NCI-H146 treated with DMSO at 0.1 percent for 48 hours (cell line): Measurements from ENCODE around the gene SPRR1B.
"Not testable (repeated sequence)": the region's sequence is repeated elsewhere in the genome, so short reads cannot be mapped to it uniquely, and the experiment has no call there.

Experiments
- DNase-seq: peaks from one replicate; lab custom pipeline; 2025; ENCODE audit not compliant: unreplicated experiment; lab: John Stamatoyannopoulos, UW

Gene SPRR1B

GRCh38 chr1:153030895-153031294 is at the start of gene SPRR1B:
SPRR1B (plus strand) TSS chr1:153031203; CDS start chr1:153032346, 1,143 bp downstream.
- DNase-seq: no peak

DNA sequence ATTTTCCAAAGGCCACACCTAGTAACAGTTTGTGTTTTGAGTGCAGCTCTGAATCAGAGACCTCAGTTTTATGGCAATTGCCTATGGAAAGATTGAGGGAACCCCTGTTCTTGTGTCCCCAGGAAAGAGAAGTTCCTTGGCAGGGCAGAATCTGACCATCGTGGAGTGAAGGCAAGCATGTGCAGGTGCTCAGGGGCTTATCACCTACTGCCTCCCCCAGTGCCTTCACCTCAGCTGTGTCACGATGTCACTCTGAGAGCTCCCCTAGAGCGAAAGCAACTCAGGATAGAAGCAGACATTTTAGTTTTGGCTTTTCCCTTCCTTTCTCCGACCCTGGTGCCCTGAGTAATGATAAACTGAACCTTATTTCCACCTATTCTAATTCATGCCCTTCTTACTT is 48.9 kb upstream of the SPRR1B start:
- DNase-seq: no peak

GRCh38 chr1:152983234-152983633 is 47.8 kb upstream of the SPRR1B start:
- no peak for DNase-seq

- DNase-seq: no peak
Observed at GRCh38 chr1:152983743-152984142, 47.3 kb upstream of the SPRR1B start, which contains the start of gene SPRR1A. SPRR1A (plus strand) TSS chr1:152984081; CDS start chr1:152985231, 1,150 bp downstream.

DNA sequence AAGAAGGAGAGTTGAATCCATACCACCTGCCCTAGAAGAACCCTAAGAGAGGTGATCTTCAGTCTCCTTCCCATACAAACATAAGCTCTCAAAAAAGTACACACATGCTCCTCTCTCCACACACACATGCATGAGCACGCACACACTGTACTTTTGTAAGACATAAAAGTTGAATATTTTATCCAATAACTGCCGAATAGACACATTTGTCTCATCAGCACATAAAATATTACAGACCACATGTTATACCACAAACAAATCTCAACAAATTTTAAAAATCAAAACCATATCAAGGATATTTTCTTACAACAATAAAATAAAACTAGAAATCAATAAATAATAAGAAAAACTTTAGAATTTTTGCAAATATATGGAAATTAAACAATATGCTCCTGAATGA is 44.4 kb upstream of the SPRR1B start:
- no peak for DNase-seq

DNA sequence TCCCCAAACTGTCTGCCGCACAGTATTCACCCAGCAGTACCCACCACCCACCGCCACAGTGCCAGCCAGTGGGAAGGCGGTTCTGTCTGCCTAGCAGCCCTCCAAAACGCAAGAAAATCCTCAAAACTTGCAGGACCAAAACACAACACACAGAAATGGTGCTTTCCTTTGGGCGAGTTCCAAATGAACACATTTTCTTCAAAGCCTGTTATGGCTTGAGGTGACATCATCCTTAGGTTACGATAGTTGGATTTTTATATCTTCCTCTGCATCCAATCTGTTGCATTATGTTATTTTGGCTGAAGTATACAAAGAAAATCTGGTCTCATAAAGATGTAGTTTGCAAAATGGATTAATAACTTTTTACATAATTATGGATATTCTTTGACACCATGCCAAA is 37.8 kb upstream of the SPRR1B start:
- no peak for DNase-seq

- DNase-seq: no peak
Observed at GRCh38 chr1:152995842-152996241, 35.2 kb upstream of the SPRR1B start.

DNA sequence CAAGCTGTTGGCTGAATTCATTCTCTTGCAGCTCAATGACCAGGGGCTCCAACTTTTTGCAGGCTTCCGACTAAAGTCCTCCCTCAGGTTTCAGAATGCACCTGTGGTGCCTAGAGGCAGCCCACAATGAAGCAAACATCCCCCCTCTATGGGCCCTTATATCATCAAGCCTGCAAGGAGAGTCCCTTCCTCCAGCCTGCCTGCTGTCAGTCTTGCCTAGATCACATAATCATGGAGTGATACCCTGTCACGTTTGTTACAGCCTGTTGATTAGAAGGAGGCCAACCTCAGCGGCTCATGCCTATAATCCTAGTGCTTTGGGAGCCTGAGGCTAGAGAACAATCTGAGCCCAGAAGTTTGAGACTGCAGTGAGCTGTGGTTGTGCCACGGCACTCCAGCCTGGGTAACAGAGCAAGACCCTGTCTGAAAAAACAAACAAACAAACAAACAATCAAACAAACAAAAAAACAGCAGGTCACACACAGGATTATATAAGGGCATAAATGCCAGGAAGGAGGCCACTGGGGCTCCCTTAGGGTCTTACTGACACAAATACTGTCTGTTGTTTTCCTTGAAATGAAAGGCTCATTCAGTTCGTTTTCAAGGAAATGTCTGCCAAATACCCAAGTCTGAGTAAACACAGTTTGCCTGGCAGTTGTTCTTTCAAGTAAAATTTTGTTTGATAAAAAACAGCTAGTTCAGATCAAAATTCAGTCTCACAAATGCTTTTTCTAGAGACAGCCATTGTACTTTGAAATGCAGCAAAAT is 34.2 kb upstream of the SPRR1B start:
- no peak for DNase-seq

DNA sequence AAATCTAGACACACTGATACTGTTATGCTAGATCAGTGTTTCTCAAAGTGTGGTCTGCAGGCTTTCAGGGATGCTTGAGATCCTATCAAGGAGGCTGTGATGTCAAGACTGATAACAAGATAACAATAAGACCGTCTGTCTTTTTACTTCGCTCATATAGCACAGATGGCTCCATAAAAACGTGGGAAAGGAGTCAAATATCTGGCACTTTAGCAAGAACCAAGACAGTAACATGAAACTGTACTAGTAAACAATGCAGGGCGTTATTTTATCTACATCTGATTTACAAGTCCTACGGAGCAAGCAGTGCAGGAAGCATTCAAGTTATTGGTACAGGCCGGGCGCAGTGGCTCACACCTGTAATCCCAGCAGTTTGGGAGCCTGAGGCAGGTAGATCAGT is 33.1 kb upstream of the SPRR1B start:
- DNase-seq: no peak

DNA sequence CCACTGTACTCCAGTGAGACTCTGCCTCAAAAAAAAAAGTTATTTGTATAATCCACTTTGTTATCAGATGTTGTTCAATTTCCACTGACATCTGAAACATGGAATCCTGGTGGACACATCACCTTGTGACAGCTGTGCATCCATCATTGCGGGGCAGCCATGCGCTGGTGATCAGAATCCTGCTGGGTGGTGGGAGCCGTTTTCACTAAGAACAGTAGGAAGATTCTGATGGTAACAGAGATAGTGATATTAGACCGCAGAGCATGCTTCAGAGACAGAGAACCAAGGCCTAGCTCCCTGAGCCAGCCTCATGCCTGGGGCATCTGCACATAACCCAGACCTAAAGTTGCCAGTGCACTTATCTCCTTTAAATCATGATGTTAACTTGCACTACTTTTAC is 32.5 kb upstream of the SPRR1B start:
- no peak for DNase-seq

DNA sequence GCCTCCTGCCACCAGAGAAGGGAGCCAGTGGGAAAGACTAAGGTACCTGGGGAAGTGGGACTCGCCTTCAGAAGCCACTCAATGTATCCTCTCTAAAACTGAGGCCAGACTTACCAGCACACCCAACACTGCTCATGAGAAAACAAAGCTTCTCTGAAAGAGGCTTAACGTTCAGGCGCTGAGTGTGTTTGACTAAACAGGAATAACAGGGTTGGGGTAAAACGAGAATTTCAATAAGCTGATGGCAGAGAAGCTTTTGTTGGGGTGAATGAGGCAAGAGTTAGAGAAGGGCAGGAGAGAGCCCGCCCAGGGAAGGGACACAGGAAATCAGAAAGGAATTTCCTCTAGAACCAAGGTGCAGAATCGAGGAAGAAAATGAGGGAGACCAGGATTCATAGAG is 31.2 kb upstream of the SPRR1B start:
- DNase-seq: no peak

- no peak for DNase-seq
Observed at GRCh38 chr1:153000294-153000693, 30.7 kb upstream of the SPRR1B start.

DNA sequence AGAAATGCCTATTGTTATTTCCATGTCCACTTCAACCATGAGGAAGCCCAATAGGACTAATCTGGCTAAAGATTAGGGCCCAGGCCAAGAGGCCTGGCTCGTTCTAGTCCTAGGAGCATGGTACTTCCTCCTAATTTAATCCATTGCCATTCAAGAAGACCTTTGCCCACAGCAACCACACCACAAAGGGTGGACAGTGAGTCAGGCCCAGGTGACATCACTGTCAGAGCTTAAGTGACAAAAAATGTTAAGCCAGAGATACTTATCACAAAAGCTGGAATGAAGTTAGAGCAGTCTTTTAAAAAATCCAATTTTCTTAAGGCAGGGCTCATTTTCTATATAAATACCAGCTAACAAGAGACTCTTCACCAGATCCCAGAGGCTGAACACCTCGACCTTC is 29.6 kb upstream of the SPRR1B start, which contains the start of gene SPRR3:
Gene SPRR3, plus strand, starts transcription at position 368 of the 400 bp plus-strand sequence. CDS start 1,272 bp downstream, outside the sequence.
- no peak for DNase-seq

- DNase-seq: not testable (repeated sequence)
Observed at GRCh38 chr1:153011235-153011758, 19.7 kb upstream of the SPRR1B start.

- DNase-seq: not testable (repeated sequence)
Observed at GRCh38 chr1:153021829-153022228, 9.2 kb upstream of the SPRR1B start.

DNA sequence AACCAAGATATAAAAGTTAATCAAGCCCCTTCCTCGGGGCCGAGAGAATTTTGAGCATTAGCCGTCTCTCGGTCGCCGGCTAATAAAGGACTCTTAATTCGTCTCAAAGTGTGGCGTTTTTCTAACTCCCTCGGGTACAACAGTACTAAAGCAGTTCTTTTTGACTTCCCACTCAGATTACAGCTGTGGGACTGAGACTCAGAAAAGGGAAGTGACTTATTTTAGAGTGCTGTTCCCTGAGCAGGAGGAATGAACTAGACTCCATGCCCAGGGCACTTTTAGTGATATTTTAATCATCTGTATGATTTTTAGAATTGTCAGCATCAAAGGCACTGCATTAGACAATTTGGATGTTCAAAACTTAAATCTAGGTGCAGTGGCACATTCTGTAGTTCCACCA is 8.7 kb upstream of the SPRR1B start:
- DNase-seq: not testable (repeated sequence)

- DNase-seq: no peak
Observed at GRCh38 chr1:153023109-153023508, 7.9 kb upstream of the SPRR1B start.

DNA sequence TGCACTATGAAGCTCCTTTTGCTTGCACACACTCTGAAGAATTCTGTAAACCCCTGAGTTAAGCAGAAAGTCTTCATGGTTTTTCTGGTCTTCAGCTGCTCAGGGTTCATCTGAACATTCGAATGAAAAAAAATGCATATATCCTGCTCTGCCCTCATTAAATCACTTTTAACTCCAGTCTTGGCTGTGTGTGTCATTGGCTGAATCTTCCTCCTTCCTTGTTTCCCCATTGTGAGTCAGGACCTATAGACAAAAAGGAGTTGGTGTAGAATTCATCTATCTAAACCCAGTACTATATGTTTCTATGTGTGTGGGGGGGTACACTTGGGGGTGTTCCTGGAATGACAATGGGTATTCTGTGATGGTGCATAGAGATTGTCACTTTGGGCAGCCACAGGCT is 6.6 kb upstream of the SPRR1B start:
- DNase-seq: no peak

DNA sequence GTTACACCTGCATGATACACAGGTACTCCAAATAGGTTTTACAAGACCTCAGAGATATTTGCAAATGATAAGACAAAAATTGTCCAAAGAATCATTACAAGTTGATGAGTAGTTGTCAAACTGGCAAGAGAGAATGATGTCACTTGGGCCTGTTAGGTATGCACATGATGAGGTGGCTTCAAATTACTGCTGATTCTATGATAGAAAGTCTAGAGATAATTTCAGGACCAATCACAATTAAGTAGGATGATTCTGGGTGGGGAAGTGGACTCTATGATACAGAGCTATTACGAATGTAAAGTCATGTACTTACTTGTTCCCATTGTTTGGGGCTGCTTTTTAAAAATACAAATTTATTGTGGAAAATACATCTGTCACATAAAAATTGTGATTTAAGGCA is 5.2 kb upstream of the SPRR1B start:
- DNase-seq: no peak

- no peak for DNase-seq
Observed at GRCh38 chr1:153028766-153029165, 2.2 kb upstream of the SPRR1B start.

GRCh38 chr1:153032073-153032472 is 1.1 kb downstream of the SPRR1B start:
- no peak for DNase-seq

DNA sequence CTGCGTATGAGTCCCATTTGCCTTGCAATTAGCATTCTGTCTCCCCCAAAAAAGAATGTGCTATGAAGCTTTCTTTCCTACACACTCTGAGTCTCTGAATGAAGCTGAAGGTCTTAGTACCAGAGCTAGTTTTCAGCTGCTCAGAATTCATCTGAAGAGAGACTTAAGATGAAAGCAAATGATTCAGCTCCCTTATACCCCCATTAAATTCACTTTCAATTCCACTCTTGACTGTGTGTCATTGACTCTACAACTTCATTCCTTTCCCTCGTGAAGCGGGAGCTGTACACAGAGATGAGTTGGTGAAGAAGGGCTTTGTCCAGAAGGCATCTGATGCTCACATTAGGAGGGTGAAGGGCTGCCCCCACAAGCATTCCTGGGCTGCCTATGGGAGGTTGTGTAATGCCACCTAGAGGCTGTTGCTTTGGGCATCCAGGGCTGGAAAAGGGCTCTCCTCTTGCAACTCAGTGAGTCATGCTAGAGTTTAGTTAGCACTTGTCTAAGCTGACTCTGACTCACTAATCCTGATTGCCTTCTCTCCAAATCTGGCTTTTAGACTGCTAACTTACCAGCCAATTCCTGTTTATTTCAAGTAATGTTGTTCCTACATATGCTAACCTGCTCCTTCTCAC is 1.8 kb downstream of the SPRR1B start:
- DNase-seq: no peak
